Caco-2 (cell line): ENCODE measurements around the gene SEC16B. TPM values are rescaled to one million over a fixed set of nuclear protein-coding genes. Genes with fewer than 3 reads are reported as not detected.

Experiments used
- BruUV-seq: library from RNA; stranded (reverse); fragments of 400-500 nt; replicated peaks from 2 replicates; lab custom pipeline; 2021; lab: Mats Ljungman, UMichigan
- CTCF ChIA-PET: fragments of 300-600 bp; sonication (Branson Sonifier 250); formaldehyde crosslinking; loops from one replicate; lab custom pipeline; 2022; ENCODE audit warnings: antibody characterized with exemption; lab: Charles Lee
- POLR2A ChIA-PET: fragments of 300-600 bp; sonication (Branson Sonifier 250); formaldehyde crosslinking; loops from one replicate; lab custom pipeline; 2022; ENCODE audit warnings: antibody characterized with exemption; lab: Charles Lee
- DNase-seq, 2 experiments: peaks; one replicate each; pipeline versions ENCODE4 v3.0.0 to v3.0.0-alpha.2; 2020 to 2022
- H3K27me3 ChIP-seq: replicated peaks from 2 replicates; pipeline ENCODE4 v1.6.0; 2011; ENCODE audit warnings: low read length; ENCODE audit not compliant: control insufficient read depth, insufficient read depth
- H3K36me3 ChIP-seq: 2 replicates; pipeline ENCODE4 v1.5.1; 2011; ENCODE audit warnings: low read length; ENCODE audit not compliant: control insufficient read depth, insufficient read depth
- H3K4me1 ChIP-seq: fragments of 250-450 bp; sonication (Bioruptor Pico); 2 replicates; pipeline ENCODE4 v1.5.1; 2020; ENCODE audit warnings: mild to moderate bottlenecking
- H3K4me3 ChIP-seq: 2 replicates; pipeline ENCODE4 v1.5.1; 2011; ENCODE audit warnings: low read depth, mild to moderate bottlenecking, control low read depth, low read length
- H3K9me3 ChIP-seq: fragments of 250-450 bp; sonication (Bioruptor Pico); 2 replicates; pipeline ENCODE4 v1.5.1; 2020; ENCODE audit warnings: mild to moderate bottlenecking, moderate library complexity
- H3K27ac Mint-ChIP-seq: one replicate; pipeline ENCODE4 v1.8.0; 2022; ENCODE audit warnings: mixed read lengths; ENCODE audit not compliant: unreplicated experiment
- H3K27me3 Mint-ChIP-seq: one replicate; pipeline ENCODE4 v1.8.0; 2022; ENCODE audit warnings: mixed read lengths; ENCODE audit not compliant: insufficient read depth, unreplicated experiment
- H3K36me3 Mint-ChIP-seq: one replicate; pipeline ENCODE4 v1.8.0; 2022; ENCODE audit warnings: mild to moderate bottlenecking, mixed read lengths; ENCODE audit not compliant: insufficient read depth, unreplicated experiment
- H3K4me1 Mint-ChIP-seq: one replicate; pipeline ENCODE4 v1.8.0; 2022; ENCODE audit warnings: low read depth, mixed read lengths; ENCODE audit not compliant: unreplicated experiment
- H3K4me3 Mint-ChIP-seq: one replicate; pipeline ENCODE4 v1.8.0; 2022; ENCODE audit warnings: mild to moderate bottlenecking, moderate library complexity, mixed read lengths; ENCODE audit not compliant: unreplicated experiment
- H3K9me3 Mint-ChIP-seq: one replicate; pipeline ENCODE4 v1.8.0; 2022; ENCODE audit warnings: mixed read lengths; ENCODE audit not compliant: unreplicated experiment
- CTCF ChIP-seq, 2 experiments: fragments of 200-600 bp in 1 of 2; IDR thresholded peaks; 1 replicate in 1 of 2; 2 replicates in 1 of 2; pipeline versions ENCODE4 v1.5.1 to v1.8.0; 2011 to 2022; ENCODE audit warnings: antibody characterized with exemption in 1 of 2, control low read depth in 1 of 2, inconsistent platforms in 1 of 2, low read depth in 1 of 2, low read length in 1 of 2, mild to moderate bottlenecking in 1 of 2, moderate library complexity in 1 of 2; ENCODE audit not compliant: insufficient read depth in 1 of 2, severe bottlenecking in 1 of 2, unreplicated experiment in 1 of 2
- intact Hi-C: fragments of 100-400 bp; cut with micrococcal nuclease; formaldehyde crosslinking; loops from one replicate; pipeline ENCODE4 v1.10.0; 2022; ENCODE audit not compliant: unreplicated experiment
- total RNA-seq: library from RNA; stranded (reverse); gene quantifications from 2 replicates; pipeline ENCODE4 v1.2.3, GENCODE V29; 2022

Gene SEC16B
- total RNA-seq, 1 experiment from 2014 or later = 0.59 TPM

GRCh38 chr1:177958092-177958491 lies 11.8 kb downstream of the SEC16B start:
- H3K4me1 Mint-ChIP-seq = no peaks in the 10 kb centered on the region
- H3K36me3 Mint-ChIP-seq = no peaks in the 10 kb centered on the region
- intact Hi-C loops = loop anchor here (2.0 to 10.0 kb wide), 2 partner anchors 233 to 547 kb away; no protein-coding TSS in a partner anchor
- H3K4me1 ChIP-seq = 0 out of 2 replicates have a peak, but pooled peaks cover 4% of the 10 kb centered on the region
- ChIA-PET POLR2A (no interaction called here), CTCF (no interaction called here)
- no peak overlapping the region for H3K4me3 ChIP-seq
- H3K27me3 ChIP-seq = no peaks in the 10 kb centered on the region
- no peaks in the 10 kb centered on the region for H3K9me3 Mint-ChIP-seq
- TF ChIP-seq CTCF (IDR thresholded peaks at IDR 0.05; ENCODE audit: insufficient read depth in 1 of 2, low read depth in 1 of 2, low read length in 1 of 2, severe bottlenecking in 1 of 2, unreplicated experiment in 1 of 2) = no peak
- BruUV-seq = no TSS peak
- no peak overlapping the region for H3K4me3 Mint-ChIP-seq
- no peaks in the 10 kb centered on the region for H3K27me3 Mint-ChIP-seq
- no peaks in the 10 kb centered on the region for H3K36me3 ChIP-seq
- H3K27ac Mint-ChIP-seq = no peak overlapping the region
- DNase-seq = no peak
- H3K9me3 ChIP-seq = no peaks in the 10 kb centered on the region

DNA sequence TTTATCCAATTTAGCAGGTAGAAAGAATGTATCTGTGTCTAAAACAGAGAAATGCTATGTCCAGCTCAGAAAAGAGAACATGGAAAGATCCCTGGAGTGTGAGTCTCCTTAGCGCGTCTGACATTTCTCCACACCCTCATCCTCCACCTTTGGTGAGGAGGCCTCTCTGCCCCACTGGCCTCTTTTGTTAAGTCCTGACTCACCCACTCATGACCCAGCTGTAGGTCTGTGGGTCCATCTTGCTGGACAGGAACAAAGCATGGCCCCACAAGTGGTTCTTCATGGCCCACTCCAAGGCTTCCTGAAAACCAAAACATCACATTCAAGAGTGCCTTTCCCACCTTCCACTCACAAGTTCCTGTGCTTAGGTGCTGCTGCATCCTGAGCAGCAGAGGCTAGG lies 15.8 kb downstream of the SEC16B start:
- no peak for TF ChIP-seq CTCF (IDR thresholded peaks at IDR 0.05; ENCODE audit: insufficient read depth in 1 of 2, low read depth in 1 of 2, low read length in 1 of 2, severe bottlenecking in 1 of 2, unreplicated experiment in 1 of 2)
- Mint-ChIP-seq H3K27me3 (peaks cover 4% of the 10 kb centered on the region), H3K9me3 (no peaks in the 10 kb centered on the region), H3K27ac (no peak overlapping the region), H3K36me3 (no peaks in the 10 kb centered on the region), H3K4me3 (no peak overlapping the region), H3K4me1 (no peaks in the 10 kb centered on the region)
- no TSS peak for BruUV-seq
- H3K4me3 ChIP-seq = no peak overlapping the region
- H3K27me3 ChIP-seq = no peaks in the 10 kb centered on the region
- no peak for DNase-seq
- no peaks in the 10 kb centered on the region for H3K4me1 ChIP-seq
- POLR2A ChIA-PET = no interaction called here
- H3K9me3 ChIP-seq = no peaks in the 10 kb centered on the region
- no peaks in the 10 kb centered on the region for H3K36me3 ChIP-seq
- intact Hi-C loops = loop anchor here (10.0 kb wide), 1 partner anchor 551 kb away; no protein-coding TSS in a partner anchor
- CTCF ChIA-PET = no interaction called here

- intact Hi-C loops = loop anchor here (10.0 kb wide), 1 partner anchor 551 kb away; no protein-coding TSS in a partner anchor
- DNase-seq = no peak
- Histone ChIP-seq H3K4me3 (no peak overlapping the region), H3K27me3 (no peaks in the 10 kb centered on the region), H3K9me3 (no peaks in the 10 kb centered on the region), H3K4me1 (no peaks in the 10 kb centered on the region), H3K36me3 (no peaks in the 10 kb centered on the region)
- POLR2A ChIA-PET = no interaction called here
- no peak for TF ChIP-seq CTCF (IDR thresholded peaks at IDR 0.05; ENCODE audit: insufficient read depth in 1 of 2, low read depth in 1 of 2, low read length in 1 of 2, severe bottlenecking in 1 of 2, unreplicated experiment in 1 of 2)
- H3K4me3 Mint-ChIP-seq = no peak overlapping the region
- H3K27ac Mint-ChIP-seq = no peak overlapping the region
- no peaks in the 10 kb centered on the region for H3K36me3 Mint-ChIP-seq
- no peaks in the 10 kb centered on the region for H3K4me1 Mint-ChIP-seq
- H3K9me3 Mint-ChIP-seq = no peaks in the 10 kb centered on the region
- CTCF ChIA-PET = no interaction called here
- peaks cover 4% of the 10 kb centered on the region for H3K27me3 Mint-ChIP-seq
- BruUV-seq = no TSS peak
These were observed 16.3 kb downstream of the SEC16B start for GRCh38 chr1:177953549-177953948.
